Measurements from ENCODE around the gene UST. TPM values are rescaled to one million over a fixed set of nuclear protein-coding genes. Genes with fewer than 3 reads are reported as not detected.

UST gene
- total and polyA plus RNA-seq, 9 of the 15 experiments (the other 6 are each of a cell fraction or from before 2014, with no cell fraction given): 0.04 to 0.10 TPM; not detected in 7

DNA sequence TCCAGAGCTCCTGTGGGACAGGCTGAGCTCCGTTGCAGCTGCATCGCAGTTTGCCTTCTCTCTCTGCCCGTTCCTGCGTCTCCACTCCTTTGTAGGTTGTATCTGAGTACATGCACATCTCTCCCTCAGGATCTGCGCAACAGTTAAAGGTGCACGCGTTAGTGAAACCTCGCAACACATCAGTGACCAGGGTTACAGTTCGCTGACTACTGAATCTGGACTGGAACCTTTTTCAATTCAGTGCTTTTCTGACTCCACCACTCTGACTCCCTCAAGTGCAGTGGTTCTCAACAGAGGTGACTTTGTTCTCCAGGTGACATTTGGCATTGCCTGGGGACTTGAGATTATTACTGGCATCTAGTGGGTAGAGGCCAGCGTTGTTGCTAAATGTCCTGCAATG is 44.0 kb downstream of the UST start:
- FAIRE-seq (no peak), ATAC-seq (no peak), DNase-seq (ENCODE audit: extremely low read depth in 1 of 4, low spot score in 3 of 4) (no peak)
- TF ChIP-seq HDAC6 (IDR thresholded peaks at IDR 0.05; ENCODE audit: low read depth, low read length) (no peak), MEIS2 (IDR thresholded peaks at IDR 0.05; ENCODE audit: partially characterized antibody) (no peak), SMARCA4 (IDR thresholded peaks at IDR 0.05) (no peak), ETS2 (tag; IDR thresholded peaks at IDR 0.05; ENCODE audit: borderline replicate concordance, poor library complexity, severe bottlenecking) (no peak), STAT5A (IDR thresholded peaks at IDR 0.05; ENCODE audit: borderline replicate concordance, low read length) (no peak), ESRRB (CRISPR knock-in tag; IDR thresholded peaks at IDR 0.05; ENCODE audit: borderline replicate concordance) (no peak), ZNF239 (CRISPR knock-in tag; IDR thresholded peaks at IDR 0.05) (no peak), NEUROD1 (IDR thresholded peaks at IDR 0.05; ENCODE audit: borderline replicate concordance, low read depth, low read length, partially characterized antibody) (no peak), TOE1 (IDR thresholded peaks at IDR 0.05; ENCODE audit: borderline replicate concordance) (no peak), TOE1 (CRISPR knock-in tag; IDR thresholded peaks at IDR 0.05; ENCODE audit: borderline replicate concordance, low read depth) (no peak)
- TF ChIP-seq, protein P1, sequence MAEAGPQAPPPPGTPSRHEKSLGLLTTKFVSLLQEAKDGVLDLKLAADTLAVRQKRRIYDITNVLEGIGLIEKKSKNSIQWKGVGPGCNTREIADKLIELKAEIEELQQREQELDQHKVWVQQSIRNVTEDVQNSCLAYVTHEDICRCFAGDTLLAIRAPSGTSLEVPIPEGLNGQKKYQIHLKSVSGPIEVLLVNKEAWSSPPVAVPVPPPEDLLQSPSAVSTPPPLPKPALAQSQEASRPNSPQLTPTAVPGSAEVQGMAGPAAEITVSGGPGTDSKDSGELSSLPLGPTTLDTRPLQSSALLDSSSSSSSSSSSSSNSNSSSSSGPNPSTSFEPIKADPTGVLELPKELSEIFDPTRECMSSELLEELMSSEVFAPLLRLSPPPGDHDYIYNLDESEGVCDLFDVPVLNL (CRISPR knock-in tag; IDR thresholded peaks at IDR 0.05; ENCODE audit: low read depth): no peak
- TF ChIP-seq, protein P2, sequence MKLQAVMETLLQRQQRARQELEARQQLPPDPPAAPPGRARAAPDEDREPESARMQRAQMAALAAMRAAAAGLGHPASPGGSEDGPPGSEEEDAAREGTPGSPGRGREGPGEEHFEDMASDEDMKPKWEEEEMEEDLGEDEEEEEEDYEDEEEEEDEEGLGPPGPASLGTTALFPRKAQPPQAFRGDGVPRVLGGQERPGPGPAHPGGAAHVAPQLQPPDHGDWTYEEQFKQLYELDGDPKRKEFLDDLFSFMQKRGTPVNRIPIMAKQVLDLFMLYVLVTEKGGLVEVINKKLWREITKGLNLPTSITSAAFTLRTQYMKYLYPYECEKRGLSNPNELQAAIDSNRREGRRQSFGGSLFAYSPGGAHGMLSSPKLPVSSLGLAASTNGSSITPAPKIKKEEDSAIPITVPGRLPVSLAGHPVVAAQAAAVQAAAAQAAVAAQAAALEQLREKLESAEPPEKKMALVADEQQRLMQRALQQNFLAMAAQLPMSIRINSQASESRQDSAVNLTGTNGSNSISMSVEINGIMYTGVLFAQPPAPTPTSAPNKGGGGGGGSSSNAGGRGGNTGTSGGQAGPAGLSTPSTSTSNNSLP (IDR thresholded peaks at IDR 0.05; ENCODE audit: borderline replicate concordance, low read depth, low read length): no peak
- no peaks in the 10 kb centered on the region for H3K9me1 ChIP-seq (ENCODE audit: control insufficient read depth, insufficient read depth, low read length)
- H3K27me3 ChIP-seq (ENCODE audit: control insufficient read depth in 2 of 2, insufficient read depth in 2 of 2, low read length in 2 of 2): peaks cover 9 to 25% of the 10 kb centered on the region in 2 experiments; a peak in 4 of 5 replicates
- H3K27ac ChIP-seq (ENCODE audit: extremely low read depth, low read depth, low read length): no peak overlapping the region
- H3K36me3 ChIP-seq (ENCODE audit: control insufficient read depth, insufficient read depth, low read length): no peaks in the 10 kb centered on the region
- H3K4me1 ChIP-seq (replicated peaks in 1 of 2; ENCODE audit: control insufficient read depth in 2 of 2, insufficient read depth in 2 of 2, low read length in 2 of 2): no peaks in the 10 kb centered on the region
- H3K4me3 ChIP-seq: no peak overlapping the region
- H3K9ac ChIP-seq (ENCODE audit: insufficient read depth in 1 of 2, low read depth in 2 of 2, low read length in 2 of 2): peak overlapping the region in 1 of 2 experiments; percentile 22; a peak in 1 of 4 replicates
- BruUV-seq (replicated peaks): no TSS peak
- no peaks in the 10 kb centered on the region for H3K9me3 ChIP-seq (replicated peaks; ENCODE audit: control insufficient read depth, insufficient read depth, low read depth, low read length)
- in situ Hi-C loops (cut with MboI): no loop called here
- no peaks in the 10 kb centered on the region for H3K79me2 ChIP-seq (ENCODE audit: control insufficient read depth, insufficient read depth, low read length)
- ChIA-PET POLR2A (no interaction called here), CTCF (ENCODE audit: low intra/inter-chr PET ratio) (no interaction called here)
- WGBS (ENCODE audit: insufficient coverage, low coverage, missing lambda C conversion rate): under 1% methylated on average over 10 of the region's 10 CpGs
- no peak overlapping the region for H2AFZ ChIP-seq (ENCODE audit: low read depth, low read length)
- H4K20me1 ChIP-seq (replicated peaks; ENCODE audit: control insufficient read depth, insufficient read depth, low read length): no peaks in the 10 kb centered on the region
- H3K4me2 ChIP-seq (ENCODE audit: insufficient read depth, low read length): no peak overlapping the region
- intact Hi-C loops (cut with micrococcal nuclease): no loop called here
